Activated naive CD4-positive, alpha-beta T cell (primary cell): ENCODE data around the gene RPS6KA2.

ENCODE experiments used
- DNase-seq, 4 experiments: peaks; one replicate each; lab custom pipeline; 2025; lab: John Stamatoyannopoulos, UW

RPS6KA2 gene

DNA sequence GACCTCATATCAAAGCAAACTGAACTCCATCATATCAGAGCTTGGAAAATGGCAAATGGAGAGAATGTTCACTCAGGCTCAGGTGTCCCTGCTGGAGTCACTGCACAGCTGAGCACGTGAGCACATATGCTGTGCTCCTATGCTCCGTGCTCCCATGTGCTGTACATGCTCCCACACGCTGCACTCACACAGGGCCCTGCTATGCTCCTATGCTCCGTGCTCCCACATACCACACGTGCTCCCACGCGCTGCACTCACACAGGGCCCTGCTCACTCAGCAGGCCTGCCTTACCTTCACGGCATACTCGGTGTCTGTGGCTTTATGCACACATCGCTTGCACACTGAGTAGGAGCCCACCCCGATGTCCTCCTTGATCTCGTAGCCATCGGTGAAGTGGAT, 178.6 kb downstream of the RPS6KA2 start:
- DNase-seq: no peak

- no peak for DNase-seq
These were observed 180.4 kb downstream of the RPS6KA2 start for GRCh38 chr6:166446567-166447065.

DNA sequence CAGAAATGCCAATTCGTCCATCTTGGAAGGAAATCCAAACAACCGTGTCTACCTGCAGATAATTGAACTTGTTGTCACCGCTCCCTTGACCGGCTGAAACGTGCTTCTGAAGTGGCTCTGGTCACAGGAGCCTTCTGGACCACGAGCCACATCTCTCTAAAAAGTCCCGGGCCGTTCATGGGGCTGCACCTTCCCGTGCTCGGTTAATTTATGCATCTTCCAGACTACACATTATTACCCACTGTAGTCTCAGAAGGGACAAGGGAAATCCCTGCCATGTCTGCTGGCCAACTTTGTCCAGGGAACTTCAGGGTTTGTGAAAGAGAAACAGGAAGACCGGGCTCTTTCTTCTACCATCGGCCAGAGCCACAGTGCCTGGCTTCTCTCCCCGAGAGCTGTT, 180.9 kb downstream of the RPS6KA2 start:
- DNase-seq: no peak

DNA sequence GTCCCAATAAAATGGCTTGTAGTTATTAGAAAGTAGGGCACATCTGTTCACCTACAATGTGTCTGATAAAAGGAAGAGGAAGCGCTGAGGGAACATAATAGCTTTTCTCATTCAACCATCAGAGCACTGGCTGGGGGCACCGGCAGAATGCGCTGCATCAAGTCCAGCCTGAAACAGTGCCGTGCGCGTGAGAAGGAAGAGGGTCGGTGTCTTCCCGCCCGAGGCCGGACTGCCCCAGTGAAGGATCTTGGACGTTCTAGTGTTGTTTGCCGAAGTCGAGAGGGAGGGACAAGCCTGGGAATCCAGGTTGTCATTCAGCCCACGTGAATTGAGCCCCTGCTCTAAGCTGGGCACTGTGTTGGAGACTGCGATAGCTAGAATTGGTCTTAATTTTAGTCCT, 182.6 kb downstream of the RPS6KA2 start:
- DNase-seq: no peak

DNA sequence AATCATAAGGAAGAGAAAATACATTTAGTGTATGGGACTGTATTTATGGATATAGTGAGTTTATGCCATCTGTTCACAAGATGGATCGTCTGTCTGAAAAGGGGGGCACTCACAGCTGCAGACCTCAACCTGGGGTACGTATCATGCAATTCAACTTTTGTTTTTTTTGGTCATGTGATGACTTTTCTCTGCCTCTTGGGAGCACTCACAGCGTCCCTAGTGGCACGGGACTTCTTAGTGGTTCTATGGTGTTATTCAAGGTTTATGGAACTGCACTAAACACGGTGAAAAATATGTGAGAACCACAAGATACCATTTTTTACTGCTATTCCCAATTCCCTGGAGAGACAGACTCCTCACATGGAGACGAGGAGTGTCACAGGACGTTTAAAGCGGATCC, 183.9 kb downstream of the RPS6KA2 start:
- no peak for DNase-seq

- no peak for DNase-seq
These were observed 184.8 kb downstream of the RPS6KA2 start for GRCh38 chr6:166442131-166442685.

DNA sequence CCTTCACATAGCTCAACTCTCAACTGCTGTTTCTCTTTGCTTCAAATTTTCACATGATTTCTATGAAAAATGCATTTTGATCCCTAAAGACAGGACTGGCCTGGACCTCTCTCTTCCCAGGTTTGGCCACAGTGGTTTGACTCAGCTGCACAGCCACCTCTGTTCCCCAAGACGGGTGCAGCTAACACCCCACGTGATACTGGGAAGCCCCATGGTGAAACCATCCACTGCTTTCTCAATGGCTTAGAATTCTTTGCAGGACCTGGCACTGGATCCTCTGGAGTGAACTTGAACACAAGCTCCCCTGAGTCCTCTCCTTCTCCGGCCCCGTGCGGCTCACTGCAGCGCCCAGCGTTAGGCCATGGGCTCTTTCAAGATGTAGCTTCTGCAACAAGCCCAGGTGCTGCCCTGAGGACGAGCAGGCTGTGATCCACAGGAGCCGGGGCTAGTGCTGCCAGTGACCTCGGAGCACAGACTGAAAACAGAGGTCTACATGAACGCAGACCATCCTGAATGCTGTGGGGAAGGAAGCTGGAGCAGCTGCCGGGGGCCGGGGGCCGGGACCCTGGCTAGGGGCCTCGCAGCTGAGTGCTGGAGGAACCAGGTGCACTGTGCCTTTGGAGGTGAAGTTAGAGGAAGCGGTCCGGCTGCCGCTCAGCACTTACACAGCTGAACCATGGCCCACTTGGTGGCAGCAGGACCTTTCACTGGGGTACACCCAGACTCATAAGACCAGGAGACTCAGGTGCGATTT, 185.5 kb downstream of the RPS6KA2 start:
- DNase-seq: no peak

DNA sequence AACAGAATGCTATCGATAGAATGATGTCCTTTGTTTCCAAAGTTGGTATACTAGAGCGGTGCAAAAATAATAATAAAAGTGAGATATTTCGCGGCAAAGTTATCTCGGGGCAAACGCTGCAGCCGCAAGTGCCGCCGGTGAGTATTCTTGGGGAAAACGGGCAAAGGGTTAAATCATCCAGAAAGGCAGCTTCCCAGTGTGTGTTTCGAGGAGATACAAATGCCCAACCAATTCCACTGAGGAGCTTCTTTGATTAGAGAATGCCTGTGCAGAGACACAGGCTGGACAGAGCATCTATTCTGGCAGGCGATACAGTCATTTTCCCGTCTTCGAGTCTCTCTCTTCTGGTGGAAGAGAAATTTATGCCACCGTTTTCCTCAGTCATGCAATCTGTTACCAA, 186.3 kb downstream of the RPS6KA2 start:
- no peak for DNase-seq

DNA sequence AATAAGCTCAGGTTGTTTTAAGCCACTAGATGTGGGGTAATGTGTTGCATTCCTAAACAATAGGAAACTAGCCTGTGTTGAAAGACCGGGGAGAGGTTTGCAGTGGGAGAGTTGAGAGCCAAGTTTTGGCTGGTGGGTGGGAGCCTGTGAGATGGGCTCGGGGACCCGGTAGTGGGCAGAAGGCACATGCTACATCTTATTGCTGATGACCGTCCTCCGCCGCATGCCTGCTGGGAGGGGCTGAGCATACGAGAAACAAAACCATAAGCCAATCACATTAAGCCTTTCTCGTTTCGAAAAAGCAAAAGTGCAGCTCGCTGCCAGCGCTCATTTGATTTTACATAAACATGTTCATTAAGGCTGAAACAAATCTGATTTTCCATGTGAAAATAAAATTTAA, 186.9 kb downstream of the RPS6KA2 start:
- DNase-seq: no peak

- no peak for DNase-seq
These were observed 187.5 kb downstream of the RPS6KA2 start for GRCh38 chr6:166439366-166440091.

DNA sequence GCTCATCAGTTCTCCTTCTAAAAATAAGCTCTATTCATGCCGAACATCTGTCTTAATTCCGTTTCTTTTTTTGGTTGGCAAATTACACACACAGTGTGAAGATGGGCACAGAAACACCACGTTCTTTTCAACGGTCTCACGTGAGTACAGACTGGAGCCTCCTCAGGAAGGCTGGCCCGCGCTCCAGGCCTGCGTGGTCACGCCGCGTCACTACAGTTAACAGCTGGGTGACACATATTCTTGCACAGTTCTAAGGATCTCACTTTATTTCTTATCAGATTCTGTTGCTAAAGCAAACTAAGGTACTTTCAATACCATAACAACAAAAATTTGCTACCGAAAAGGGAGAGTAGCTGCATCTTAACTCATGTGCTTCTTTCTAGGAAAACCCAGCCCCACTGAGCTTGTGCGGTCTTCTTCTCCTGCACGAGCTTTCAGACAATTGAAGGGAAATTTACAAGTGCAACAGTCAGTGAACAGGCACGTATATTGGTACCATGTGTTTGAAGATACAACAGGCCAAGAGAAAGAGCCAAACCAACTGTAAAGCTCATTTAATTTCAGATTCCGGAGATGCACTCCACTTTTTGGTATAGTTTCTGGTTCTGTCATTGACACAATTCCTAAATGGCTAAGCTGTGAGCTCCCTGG, 188.7 kb downstream of the RPS6KA2 start:
- no peak for DNase-seq

DNA sequence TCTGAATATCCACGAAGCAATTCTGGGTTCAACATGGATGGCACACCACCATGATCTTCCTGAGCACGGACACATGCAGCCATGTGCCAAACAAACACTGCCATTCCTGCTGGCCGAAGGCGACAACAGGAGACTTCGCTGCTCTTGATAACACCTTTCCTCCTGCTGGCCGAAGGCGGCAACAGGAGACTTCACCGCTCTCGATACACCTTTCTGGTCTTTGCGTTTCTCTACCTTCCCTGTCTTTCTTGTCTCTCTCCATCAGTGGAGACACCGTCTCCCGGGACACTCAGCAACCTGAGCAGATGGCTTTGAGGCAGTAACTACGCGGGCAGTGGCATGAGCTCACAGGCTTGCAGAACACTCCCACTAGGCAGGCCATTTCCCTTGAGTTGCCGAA, 189.4 kb downstream of the RPS6KA2 start:
- no peak for DNase-seq

GRCh38 chr6:166436195-166437139, 190.6 kb downstream of the RPS6KA2 start:
- no peak for DNase-seq

- DNase-seq: peak in 2 of 4 experiments; percentile 11 to 18
These were observed 191.5 kb downstream of the RPS6KA2 start for GRCh38 chr6:166435574-166435973.

DNA sequence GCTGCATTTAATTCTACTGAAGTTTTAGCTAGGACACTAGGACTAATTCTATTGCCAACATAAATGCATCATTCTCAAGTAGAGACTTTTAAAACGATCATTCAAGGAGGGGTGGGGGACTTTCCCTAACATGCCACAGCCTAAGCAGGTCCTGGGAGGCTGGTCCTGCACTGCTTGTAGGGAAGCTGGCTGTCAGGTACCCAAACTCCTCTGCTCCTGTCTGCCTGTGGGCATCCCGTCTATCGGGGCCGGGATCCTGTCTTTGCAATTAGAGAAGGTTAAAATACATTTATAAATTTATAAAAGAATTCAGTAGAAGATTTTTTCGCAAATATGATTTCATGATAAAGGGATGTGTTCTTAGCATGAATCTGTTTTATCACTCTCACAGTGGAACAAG, 192.7 kb downstream of the RPS6KA2 start:
- no peak for DNase-seq

- no peak for DNase-seq
These were observed 194.0 kb downstream of the RPS6KA2 start for GRCh38 chr6:166433096-166433495.

DNA sequence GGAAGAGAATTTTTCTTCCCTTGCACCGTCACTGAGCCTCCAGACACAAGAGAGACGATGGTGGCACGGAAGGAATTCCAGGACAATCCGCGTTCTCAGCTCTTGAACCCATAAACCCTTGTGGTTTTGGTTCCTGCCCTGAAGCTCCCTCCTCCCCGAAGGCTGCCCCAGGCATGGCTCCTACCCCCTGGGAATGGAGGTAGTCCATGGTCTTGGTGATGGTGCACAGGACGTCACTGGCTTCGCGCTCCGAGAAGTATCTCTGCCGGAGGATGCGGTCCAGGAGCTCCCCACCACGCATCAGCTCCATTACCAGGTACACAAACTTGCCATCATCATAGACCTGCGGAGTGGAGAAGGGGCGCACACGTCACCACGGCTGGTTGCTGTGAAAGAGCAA, 196.8 kb downstream of the RPS6KA2 start:
- DNase-seq: no peak

DNA sequence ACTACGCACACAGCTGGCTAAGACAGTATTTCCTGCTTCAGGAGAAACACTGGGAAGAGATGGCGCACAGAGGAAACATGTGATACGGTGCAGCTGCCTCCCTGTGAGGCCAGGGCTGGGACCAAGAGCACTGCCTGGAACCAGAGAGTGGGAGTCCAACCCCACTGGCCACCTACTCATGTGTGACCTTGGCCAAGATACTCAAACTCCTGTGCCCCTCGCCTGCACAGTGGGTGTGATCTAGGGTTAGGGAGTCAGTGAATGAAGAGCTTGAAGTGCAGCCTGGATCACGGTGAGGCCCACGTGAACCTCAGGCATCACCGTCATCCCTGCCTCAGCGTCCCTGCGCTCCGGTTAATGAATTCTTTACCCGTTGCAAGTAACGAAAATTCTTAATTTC, 202.6 kb downstream of the RPS6KA2 start:
- no peak for DNase-seq

- no peak for DNase-seq
These were observed 203.3 kb downstream of the RPS6KA2 start for GRCh38 chr6:166423781-166424180.

GRCh38 chr6:166423051-166423745, 203.9 kb downstream of the RPS6KA2 start:
- no peak for DNase-seq
